OCI-LY7 (cell line): Measurements from ENCODE around the gene ARPC4. TPM values are rescaled to one million over a fixed set of nuclear protein-coding genes. Genes with fewer than 3 reads are reported as not detected.
A peak's percentile ranks its signal among the peaks of the same experiment; 100 is the strongest.

Experiments used
- BruUV-seq: library from RNA; stranded (reverse); fragments of 400-500 nt; replicated peaks from 2 replicates; lab custom pipeline; 2021; lab: Mats Ljungman, UMichigan
- CTCF ChIA-PET: fragments of 300-600 bp; sonication (Branson Sonifier 250); formaldehyde crosslinking; loops from one replicate; lab custom pipeline; 2022; ENCODE audit warnings: antibody characterized with exemption; ENCODE audit not compliant: unreplicated experiment; lab: Charles Lee
- POLR2A ChIA-PET: fragments of 300-600 bp; sonication (Branson Sonifier 250); formaldehyde crosslinking; loops from one replicate; lab custom pipeline; 2022; ENCODE audit warnings: antibody characterized with exemption; lab: Charles Lee
- DNase-seq: peaks from one replicate; pipeline ENCODE4 v3.0.0-alpha.2; 2015; ENCODE audit warnings: low spot score
- H2AFZ ChIP-seq: fragments of 200-600 bp; sonication (generic), shearing (Covaris generic); 2 replicates; pipeline ENCODE4 v1.6.1; 2014; ENCODE audit warnings: mild to moderate bottlenecking, antibody characterized with exemption, low read length, moderate library complexity
- H3K27ac ChIP-seq: fragments of 200-600 bp; sonication (generic); 2 replicates; pipeline ENCODE4 v1.5.1; 2014; ENCODE audit warnings: mixed run types, low read depth, mild to moderate bottlenecking, moderate library complexity, low read length, inconsistent platforms; ENCODE audit not compliant: poor library complexity, severe bottlenecking
- H3K36me3 ChIP-seq: fragments of 200-600 bp; sonication (generic); 2 replicates; pipeline ENCODE4 v1.6.1; 2014; ENCODE audit warnings: mild to moderate bottlenecking, antibody characterized with exemption, low read length, moderate library complexity, mixed read lengths; ENCODE audit not compliant: insufficient read depth
- H3K4me1 ChIP-seq: fragments of 200-600 bp; sonication (generic); 2 replicates; pipeline ENCODE4 v1.5.1; 2014; ENCODE audit warnings: mild to moderate bottlenecking, low read length; ENCODE audit not compliant: insufficient read depth, poor library complexity, severe bottlenecking
- H3K4me2 ChIP-seq: fragments of 200-600 bp; sonication (generic); 2 replicates; pipeline ENCODE4 v1.6.1; 2014; ENCODE audit warnings: mild to moderate bottlenecking, low read length
- H3K4me3 ChIP-seq: fragments of 200-600 bp; sonication (generic); 2 replicates; pipeline ENCODE4 v1.5.1; 2014; ENCODE audit warnings: mild to moderate bottlenecking, low read depth, low read length; ENCODE audit not compliant: poor library complexity, severe bottlenecking
- H3K79me2 ChIP-seq: fragments of 200-600 bp; sonication (generic); 2 replicates; pipeline ENCODE4 v1.6.1; 2016; ENCODE audit warnings: low read depth, mild to moderate bottlenecking, low read length, moderate library complexity, mixed read lengths; ENCODE audit not compliant: insufficient read depth
- H3K9me2 ChIP-seq: fragments of 200-600 bp; sonication (generic); 2 replicates; pipeline ENCODE4 v1.6.1; 2016; ENCODE audit warnings: mild to moderate bottlenecking, low read length, mixed read lengths; ENCODE audit not compliant: insufficient read depth
- H3K9me3 ChIP-seq: fragments of 200-600 bp; sonication (generic); 2 replicates; pipeline ENCODE4 v1.6.1; 2014; ENCODE audit warnings: mild to moderate bottlenecking, mixed run types, low read length, mixed read lengths
- H4K20me1 ChIP-seq: fragments of 200-600 bp; sonication (generic); 2 replicates; pipeline ENCODE4 v1.6.1; 2014; ENCODE audit warnings: mild to moderate bottlenecking, antibody characterized with exemption, low read length, moderate library complexity, mixed read lengths; ENCODE audit not compliant: insufficient read depth
- CTCF ChIP-seq: fragments of 200-600 bp; sonication (generic); conservative IDR thresholded peaks from 2 replicates; pipeline ENCODE4 v1.5.1; 2014; ENCODE audit warnings: mild to moderate bottlenecking, antibody characterized with exemption, low read length, moderate library complexity, mixed read lengths
- EZH2phosphoT487 ChIP-seq: fragments of 200-600 bp; sonication (generic); IDR thresholded peaks from 2 replicates; pipeline ENCODE4 v1.6.1; 2018; ENCODE audit warnings: low read depth, borderline replicate concordance, mild to moderate bottlenecking, mixed run types, antibody characterized with exemption, low read length, moderate library complexity, mixed read lengths
- intact Hi-C: fragments of 100-400 bp; cut with micrococcal nuclease; formaldehyde crosslinking; loops from one replicate; pipeline ENCODE4 v1.10.0; 2022; ENCODE audit not compliant: unreplicated experiment
- total RNA-seq, 2 experiments: library from RNA; depleted of rRNA in 1 of 2; stranded (reverse); fragments of >200 nt in 1 of 2; shearing (Covaris generic) in 1 of 2; gene quantifications; 2 replicates each; pipeline ENCODE4 v1.2.3, GENCODE V29; 2014 to 2022

The ARPC4 gene
- total RNA-seq, 2 experiments from 2014 or later = 99.5 to 118 TPM

DNA sequence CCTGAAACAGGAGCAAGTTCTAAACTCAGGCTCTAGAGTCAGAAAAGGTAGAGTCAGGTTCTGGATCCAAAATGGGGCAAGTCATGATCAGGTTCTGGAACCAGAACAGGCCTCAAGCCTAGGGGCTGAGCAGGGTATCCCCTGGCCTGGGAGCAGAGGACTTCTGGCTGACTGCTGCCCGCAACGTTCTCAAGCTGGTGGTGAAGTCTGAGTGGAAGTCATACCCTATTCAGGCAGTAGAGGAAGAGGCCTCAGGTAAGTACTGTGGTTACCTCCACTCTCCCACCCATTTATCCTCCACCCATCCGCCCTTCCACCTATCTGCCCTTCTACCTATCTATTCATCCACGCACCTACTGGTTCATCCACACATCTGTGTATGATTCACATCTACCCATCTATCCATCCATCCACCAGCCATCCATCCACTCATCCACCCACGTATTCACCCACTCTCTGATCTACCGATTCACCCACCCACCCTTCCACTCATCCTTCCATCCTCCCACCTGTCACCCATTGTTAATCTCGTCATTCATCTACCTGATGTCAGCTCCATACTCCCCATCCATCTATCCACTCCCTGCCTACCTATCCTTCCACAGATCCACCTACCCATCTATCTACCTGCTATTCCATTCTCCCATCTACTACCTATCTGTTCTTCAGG is 25.9 kb downstream of the ARPC4 start:
- DNase-seq = no peak
- Histone ChIP-seq H2AFZ (no peak overlapping the region), H3K4me1 (no peaks in the 10 kb centered on the region), H3K9me3 (no peaks in the 10 kb centered on the region), H3K79me2 (no peaks in the 10 kb centered on the region), H3K27ac (no peak overlapping the region), H4K20me1 (no peaks in the 10 kb centered on the region), H3K36me3 (peaks cover 21% of the 10 kb centered on the region), H3K9me2 (no peaks in the 10 kb centered on the region), H3K4me2 (no peak overlapping the region), H3K4me3 (no peak overlapping the region)
- no peak for TF ChIP-seq CTCF
- no peak for TF ChIP-seq EZH2phosphoT487
- ChIA-PET POLR2A (no interaction called here), CTCF (interaction anchor here (0.6 kb wide), 2 partner anchors 59 to 214 kb away, joined by 6 to 10 read pairs; no protein-coding TSS in a partner anchor)
- no TSS peak for BruUV-seq
- intact Hi-C loops = no loop called here

GRCh38 chr3:9820543-9820942 is 27.7 kb downstream of the ARPC4 start:
- POLR2A ChIA-PET = no interaction called here
- H4K20me1 ChIP-seq = no peaks in the 10 kb centered on the region
- no peak overlapping the region for H3K27ac ChIP-seq
- CTCF ChIA-PET = no interaction called here
- intact Hi-C loops = no loop called here
- DNase-seq = no peak
- H3K79me2 ChIP-seq = no peaks in the 10 kb centered on the region
- no peaks in the 10 kb centered on the region for H3K4me1 ChIP-seq
- no TSS peak for BruUV-seq
- peaks cover 10% of the 10 kb centered on the region; the same call in 1 of the 2 replicates for H3K36me3 ChIP-seq
- H3K4me2 ChIP-seq = no peak overlapping the region
- TF ChIP-seq EZH2phosphoT487 (no peak), CTCF (no peak)
- H2AFZ ChIP-seq = no peak overlapping the region
- H3K9me3 ChIP-seq = no peaks in the 10 kb centered on the region
- H3K4me3 ChIP-seq = no peak overlapping the region
- H3K9me2 ChIP-seq = no peaks in the 10 kb centered on the region

GRCh38 chr3:9820946-9821345 is 28.1 kb downstream of the ARPC4 start:
- Histone ChIP-seq H3K36me3 (peaks cover 13% of the 10 kb centered on the region; the same call in 1 of the 2 replicates), H4K20me1 (no peaks in the 10 kb centered on the region), H3K9me3 (no peaks in the 10 kb centered on the region), H3K4me3 (no peak overlapping the region), H3K27ac (no peak overlapping the region), H3K4me2 (no peak overlapping the region), H3K4me1 (no peaks in the 10 kb centered on the region), H2AFZ (no peak overlapping the region), H3K9me2 (no peaks in the 10 kb centered on the region), H3K79me2 (no peaks in the 10 kb centered on the region)
- ChIA-PET CTCF (interaction anchor here (0.5 kb wide), 1 partner anchor 94 kb away, joined by 6 read pairs; no protein-coding TSS in a partner anchor), POLR2A (interaction anchor here (0.6 to 1.3 kb wide), 2 partner anchors 9 to 46 kb away, joined by 3 to 4 read pairs; no protein-coding TSS in a partner anchor)
- BruUV-seq = no TSS peak
- peak; percentile 15 for DNase-seq
- TF ChIP-seq CTCF (peak; percentile 60), EZH2phosphoT487 (no peak)
- intact Hi-C loops = no loop called here
